ENCODE measurements around the gene BTBD9.

Gene BTBD9

DNA sequence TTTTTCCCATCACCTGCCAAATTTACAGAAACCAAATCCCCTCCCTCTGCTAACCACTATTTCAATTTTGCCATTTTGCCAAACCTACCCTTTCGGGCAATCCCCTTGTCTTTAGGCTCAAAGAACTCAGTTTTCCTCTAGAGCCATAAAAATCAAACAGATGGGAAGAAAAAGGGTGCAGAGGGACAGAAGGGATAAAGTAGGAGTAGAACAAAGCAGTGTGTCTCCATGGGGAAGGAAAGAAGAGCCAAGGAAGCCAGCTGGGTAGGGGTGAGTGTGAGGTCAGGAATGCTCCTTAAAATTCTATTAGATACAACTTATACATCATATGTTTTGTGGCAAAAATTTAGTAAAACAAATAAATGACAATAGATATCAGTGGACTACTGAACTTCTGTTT, 316.5 kb downstream of the BTBD9 start:
- DNase-seq, result no peak

DNA sequence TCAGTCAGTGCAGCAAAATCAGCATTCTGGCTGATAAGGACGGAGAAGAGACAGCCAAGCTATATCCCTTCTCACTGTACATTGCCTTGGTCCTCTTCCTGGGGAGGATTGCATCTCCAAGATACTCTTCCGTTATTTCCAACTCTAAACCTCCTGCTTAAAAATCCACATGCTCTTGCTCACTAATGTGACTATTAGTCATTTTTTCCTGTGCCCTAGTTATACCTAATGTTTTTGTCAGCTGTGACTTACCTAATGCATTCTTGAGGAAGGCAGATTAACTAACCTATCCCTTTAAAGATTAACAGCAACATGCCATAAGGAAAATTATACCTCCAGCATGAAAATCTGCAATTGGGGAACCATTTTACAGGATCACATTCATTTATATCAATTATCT, 317.6 kb downstream of the BTBD9 start:
- DNase-seq, result no peak

DNA sequence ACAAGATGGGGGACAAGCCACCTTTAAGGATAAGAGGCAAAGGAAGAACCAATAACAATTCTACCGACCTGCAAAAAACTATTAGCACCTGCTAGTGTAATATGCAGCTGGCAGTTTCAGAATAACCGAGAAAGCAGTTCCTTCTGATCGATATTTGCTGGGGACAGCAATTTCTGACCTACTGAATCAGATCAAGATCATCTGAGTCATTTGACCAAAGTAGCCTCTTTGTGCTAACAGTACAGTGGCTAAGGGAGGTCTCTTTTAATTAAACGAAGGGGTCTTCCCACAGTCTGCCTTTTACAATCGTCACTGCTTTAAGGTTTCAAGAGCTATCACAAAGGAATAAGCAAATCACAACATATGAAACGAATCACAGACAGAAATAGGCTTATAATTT, 318.9 kb downstream of the BTBD9 start:
- no peak for DNase-seq

DNA sequence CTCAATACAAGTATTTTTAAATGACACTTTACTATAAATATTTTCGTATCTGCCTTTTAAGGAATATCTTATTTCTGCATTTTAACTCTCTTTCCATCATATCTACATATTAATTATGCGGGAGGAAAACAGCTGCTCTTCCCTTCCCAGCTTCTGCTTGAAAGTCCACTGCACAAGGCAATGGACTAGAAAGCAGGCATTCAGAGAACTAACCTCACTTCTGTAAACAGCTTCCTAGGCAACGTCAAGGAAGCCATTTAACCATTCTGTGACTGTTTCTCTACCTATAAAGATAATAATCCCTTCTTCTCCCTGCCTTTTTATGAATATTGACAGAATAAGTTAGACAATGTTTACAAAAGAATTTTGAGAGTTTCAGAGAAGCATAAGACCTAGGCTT, 319.4 kb downstream of the BTBD9 start:
- no peak for DNase-seq

GRCh38 chr6:38319256-38320212, 320.2 kb downstream of the BTBD9 start:
- no peak for DNase-seq

- no peak for DNase-seq
These were observed 323.4 kb downstream of the BTBD9 start for GRCh38 chr6:38316099-38316868.

- no peak for DNase-seq
These were observed 328.5 kb downstream of the BTBD9 start for GRCh38 chr6:38311201-38311600.

- no peak for DNase-seq
These were observed 329.7 kb downstream of the BTBD9 start for GRCh38 chr6:38310061-38310460.

- no peak for DNase-seq
These were observed 332.0 kb downstream of the BTBD9 start for GRCh38 chr6:38307740-38308139.

DNA sequence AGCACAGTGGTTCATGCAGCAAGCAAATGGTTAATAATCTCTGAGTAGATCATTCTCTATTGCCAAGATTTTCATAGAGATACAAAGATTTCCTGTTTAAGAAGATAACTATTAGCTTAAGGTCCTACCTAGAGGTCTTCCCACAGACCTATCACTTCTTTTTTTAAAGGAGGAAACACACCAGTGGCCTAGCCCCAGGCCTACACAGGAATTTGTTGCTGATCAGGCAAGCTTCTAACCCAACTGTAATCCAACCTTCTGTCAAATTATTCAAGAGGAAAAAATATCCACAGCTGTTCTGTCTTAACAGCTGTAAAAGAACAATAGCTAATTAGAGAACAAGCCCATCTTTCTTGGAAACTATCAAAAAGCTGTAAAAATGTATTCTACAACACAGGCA, 332.8 kb downstream of the BTBD9 start:
- no peak for DNase-seq

- DNase-seq, result no peak
These were observed 333.6 kb downstream of the BTBD9 start for GRCh38 chr6:38305995-38306681.

- no peak for DNase-seq
These were observed 336.9 kb downstream of the BTBD9 start for GRCh38 chr6:38302838-38303237.

DNA sequence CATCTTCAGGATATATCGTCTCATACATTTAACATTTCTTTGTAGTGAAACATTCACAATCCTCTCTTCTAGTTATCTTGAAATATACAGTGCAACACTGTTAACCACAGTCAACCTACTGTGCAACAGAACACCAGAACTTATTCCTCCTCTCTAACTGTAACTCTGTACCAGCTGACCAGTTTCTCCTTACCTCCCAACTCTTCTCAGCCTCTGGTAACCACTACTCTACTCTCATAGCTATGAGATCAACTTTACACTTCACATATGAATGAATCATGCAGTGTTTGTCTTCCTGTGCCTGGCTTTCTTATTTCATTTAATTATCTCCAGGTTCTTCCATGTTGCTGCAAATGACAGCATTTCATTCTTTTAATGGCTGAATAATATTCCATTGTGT, 337.6 kb downstream of the BTBD9 start:
- no peak for DNase-seq

DNA sequence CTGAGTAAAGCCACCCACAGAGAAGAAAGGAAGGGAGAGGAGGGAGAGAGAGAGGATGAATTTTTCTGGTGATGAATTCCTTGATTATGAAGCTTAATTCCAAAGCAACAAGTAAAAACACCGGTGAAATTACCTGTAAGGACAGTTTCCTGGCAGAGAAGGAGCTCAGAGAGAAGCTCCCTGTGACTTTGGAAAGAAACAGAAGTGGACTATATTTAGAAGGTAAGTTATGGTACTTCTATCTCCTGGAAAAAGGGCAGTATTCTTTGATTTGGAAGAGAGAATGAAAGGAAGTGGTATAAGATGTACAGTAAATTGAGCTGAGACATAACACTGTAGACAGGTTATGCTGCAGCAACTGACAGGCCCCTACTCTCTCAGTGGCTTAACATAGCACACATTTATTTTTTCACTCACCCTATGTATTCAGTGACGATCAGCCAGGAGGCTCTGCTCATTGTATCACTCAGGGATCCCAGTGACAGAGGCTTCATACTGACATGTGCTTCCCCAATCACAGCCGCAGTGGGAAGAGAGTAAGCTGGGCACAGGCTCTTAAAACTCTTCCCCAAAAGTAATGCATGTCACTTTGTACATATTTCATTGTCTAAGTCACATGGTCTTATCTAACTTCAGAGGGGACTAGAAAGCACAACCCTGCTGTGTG, 349.5 kb downstream of the BTBD9 start:
- DNase-seq, result no peak

GRCh38 chr6:38287487-38287886, 352.2 kb downstream of the BTBD9 start:
- DNase-seq, result no peak

DNA sequence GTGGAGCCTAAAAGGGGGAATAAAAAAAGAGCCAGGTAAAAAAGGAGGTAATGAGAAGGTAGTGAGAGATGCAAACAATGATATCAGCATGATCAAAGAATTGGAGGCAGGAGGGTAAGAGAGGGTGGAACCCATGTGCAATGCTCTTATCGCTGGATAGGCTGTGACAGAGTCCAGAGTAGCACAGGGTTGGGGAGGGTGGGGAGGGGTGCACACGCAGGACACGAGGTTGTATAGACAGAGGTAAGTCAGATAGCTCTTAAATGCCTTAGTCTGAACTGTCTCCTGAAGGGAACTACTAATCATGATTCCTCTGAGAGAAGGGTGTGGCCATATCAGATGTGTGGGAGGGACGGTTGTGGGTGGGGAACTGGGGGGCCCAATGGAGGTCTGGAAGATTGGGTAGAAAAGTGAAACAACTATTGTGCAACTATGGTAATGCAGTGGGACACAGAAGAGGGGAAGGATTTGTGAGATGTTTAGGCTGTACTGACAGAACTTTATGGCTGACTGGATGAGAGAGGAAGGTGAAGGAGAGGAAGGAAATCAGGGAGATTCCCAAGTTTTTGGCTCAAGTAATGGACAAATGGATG, 354.8 kb downstream of the BTBD9 start:
- DNase-seq, result no peak

DNA sequence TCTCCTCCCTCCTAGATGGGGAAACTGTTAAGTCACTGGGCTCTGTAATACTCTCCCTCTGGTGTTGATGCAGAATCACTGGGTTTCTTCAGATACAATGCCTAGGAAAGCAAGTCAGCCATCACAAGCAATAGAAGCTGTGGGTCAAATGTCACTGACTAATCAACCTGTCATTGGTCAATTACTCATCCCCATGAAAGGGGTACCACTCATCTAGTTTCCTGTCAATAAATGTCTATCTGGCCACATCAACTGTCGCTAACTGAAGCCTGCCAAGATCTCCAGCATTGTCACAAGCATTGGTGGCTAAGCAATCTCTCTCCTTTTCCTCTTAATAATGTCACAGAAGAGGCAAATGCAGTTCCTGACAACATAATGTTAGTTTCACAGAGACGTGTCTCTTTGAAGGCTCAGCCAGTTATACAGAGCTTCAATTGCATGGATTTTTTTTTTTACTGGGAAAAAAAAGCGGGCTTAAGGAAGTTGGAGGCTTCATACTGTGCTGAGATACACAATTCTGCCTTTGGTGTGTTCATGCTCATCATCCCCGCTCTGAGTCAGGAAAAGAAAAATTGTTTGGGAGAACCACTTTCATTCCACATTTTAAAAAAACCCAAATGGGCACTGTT, 355.9 kb downstream of the BTBD9 start:
- DNase-seq, result no peak

DNA sequence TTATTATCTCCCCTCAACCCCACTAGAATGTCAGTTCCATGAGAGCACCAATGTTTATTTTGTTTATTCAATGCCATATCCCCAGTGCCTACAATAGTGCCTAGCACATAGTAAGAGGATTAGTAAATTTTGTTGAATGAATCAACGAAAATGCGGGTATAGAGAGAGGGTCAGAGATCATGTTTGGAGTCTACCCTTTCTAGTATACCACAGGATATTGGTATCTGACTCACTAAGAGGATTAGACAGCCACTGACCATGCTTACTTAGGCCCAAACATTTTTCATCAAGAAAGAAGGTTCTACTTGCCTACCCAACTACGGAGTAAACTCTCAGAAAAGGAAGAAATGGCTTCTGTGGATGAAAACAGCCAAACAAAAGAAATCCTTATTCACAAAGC, 356.8 kb downstream of the BTBD9 start:
- DNase-seq, result no peak

GRCh38 chr6:38281126-38281525, 358.6 kb downstream of the BTBD9 start:
- no peak for DNase-seq

DNA sequence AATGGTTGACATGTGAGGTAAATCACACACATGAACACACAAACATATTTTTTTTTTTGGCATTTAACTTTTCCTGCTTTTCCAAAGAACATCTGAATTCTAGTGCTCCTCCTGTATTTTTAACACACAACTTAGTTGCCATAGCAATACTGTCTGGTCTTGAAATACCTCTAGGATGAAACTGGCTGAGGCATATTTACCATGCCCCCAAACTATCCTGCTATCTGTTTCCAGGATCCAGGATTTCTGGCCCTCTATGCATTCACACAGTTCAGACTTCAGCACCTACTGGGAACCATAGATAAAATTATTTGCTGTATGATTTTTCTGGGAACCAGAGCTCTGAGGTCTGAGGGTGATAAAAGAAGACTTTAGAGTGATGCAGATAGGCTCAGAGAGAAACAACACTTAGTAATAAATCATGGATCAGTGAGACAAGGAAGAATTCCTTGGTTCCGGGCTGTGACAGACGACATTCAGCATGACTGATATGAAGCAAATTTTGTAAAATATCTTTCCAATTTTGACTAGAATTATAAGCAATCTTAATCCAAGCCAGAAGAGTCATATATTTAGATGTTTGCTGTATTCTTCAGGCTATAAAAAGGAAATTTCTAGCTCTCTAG, 359.7 kb downstream of the BTBD9 start:
- DNase-seq, result no peak

GRCh38 chr6:38279423-38279822, 360.3 kb downstream of the BTBD9 start:
- no peak for DNase-seq

DNA sequence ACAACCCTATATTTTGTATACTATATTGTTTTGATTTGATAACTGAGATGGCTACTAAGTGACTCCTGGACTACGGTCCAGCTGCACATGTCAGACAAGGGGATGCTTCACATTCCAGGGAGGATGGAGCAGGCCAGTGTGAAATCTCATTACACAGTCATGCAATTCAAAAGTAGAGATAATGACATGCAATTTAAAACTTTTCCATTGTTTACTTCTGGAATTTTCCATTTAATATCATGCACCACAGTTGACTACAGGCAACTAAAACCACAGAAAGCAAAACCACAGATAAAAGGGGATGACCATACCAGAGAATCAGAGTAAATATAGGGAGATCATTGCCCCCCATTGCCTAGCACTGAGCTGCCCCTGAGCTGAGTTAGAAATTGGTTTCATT, 366.4 kb downstream of the BTBD9 start:
- no peak for DNase-seq
